Prostate gland (tissue), 2 donors: ENCODE data around the gene RAET1E.

Experiments
- CTCF ChIP-seq, 4 experiments: fragments of 200-600 bp in 2 of 4; fragments of 450-650 bp in 2 of 4; sonication (generic) in 2 of 4; IDR thresholded peaks; 1 replicate in 3 of 4; 2 replicates in 1 of 4; pipeline ENCODE4 v1.5.1; 2016 to 2019; ENCODE audit warnings: antibody characterized with exemption in 4 of 4, mild to moderate bottlenecking in 2 of 4, moderate library complexity in 2 of 4
- POLR2A ChIP-seq: fragments of 450-650 bp; IDR thresholded peaks from one replicate; pipeline ENCODE4 v1.6.1; 2016; ENCODE audit warnings: antibody characterized with exemption, mild to moderate bottlenecking

- TF ChIP-seq CTCF (IDR thresholded peaks at IDR 0.05) (no peak), POLR2A (no peak)
These were observed 8.5 kb upstream of the RAET1E start for GRCh38 chr6:149906405-149906804.
